ENCODE results near the gene COL26A1.
A peak's percentile ranks its signal among the peaks of the same experiment; 100 is the strongest.

COL26A1 gene

DNA sequence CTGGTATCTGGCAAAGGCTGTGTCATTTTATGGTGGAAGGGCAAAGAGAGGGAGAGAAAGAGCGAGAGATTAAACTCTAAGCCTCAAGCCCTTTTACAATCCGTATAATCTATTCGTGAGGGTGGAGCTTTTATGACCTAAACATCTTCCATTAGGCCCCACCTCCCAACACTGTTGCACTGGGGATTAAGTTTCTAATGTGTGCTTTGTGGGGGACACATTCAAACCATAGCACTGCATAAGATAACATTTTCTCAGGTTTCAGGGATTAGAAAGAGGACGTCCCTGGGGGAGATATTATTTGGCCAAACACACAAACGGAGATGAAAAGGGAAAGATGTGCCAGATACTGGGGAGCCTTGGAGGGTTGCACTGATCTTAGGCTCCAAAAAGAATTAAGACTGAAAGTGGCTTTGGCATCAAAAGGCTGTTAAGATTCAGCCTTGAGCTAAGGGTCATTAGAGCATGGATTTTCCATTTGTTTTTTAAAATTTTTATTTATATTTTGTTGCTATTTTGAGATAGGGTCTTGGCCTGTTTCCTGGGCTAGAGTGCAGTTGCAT lies 19.0 kb downstream of the COL26A1 start:
- Mint-ChIP-seq H3K27ac (no peak overlapping the region), H3K4me3 (no peak overlapping the region), H3K27me3 (peaks cover 1% of the 10 kb centered on the region), H3K9me3 (peaks cover 5% of the 10 kb centered on the region), H3K36me3 (peaks cover 3% of the 10 kb centered on the region), H3K4me1 (peaks cover 3% of the 10 kb centered on the region)
- DNase-seq (ENCODE audit: low spot score in 2 of 2) (no peak), ATAC-seq (ENCODE audit: low read depth) (no peak)

DNA sequence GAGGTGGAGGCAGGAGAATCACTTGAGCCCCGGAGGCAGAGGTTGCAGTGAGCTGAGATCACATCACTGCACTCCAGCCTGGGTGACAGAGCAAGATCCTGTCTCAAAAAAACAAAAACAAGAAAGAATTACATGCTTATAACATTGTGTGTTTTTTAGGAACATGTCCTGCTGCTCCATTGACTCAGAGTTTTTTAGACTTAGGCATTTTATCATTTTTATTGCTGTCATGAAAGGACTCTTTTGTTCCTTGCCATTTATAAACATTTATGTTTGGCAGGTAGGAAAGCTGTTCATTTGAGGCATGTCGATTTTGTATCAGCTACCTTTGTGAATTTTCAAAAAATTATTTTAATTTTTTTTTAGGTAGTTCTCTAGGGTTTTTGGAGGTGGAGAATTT lies 20.3 kb downstream of the COL26A1 start:
- ATAC-seq (ENCODE audit: low read depth) = no peak
- no peak overlapping the region for H3K4me3 Mint-ChIP-seq
- H3K27me3 Mint-ChIP-seq = peaks cover 1% of the 10 kb centered on the region
- peaks cover 5% of the 10 kb centered on the region for H3K9me3 Mint-ChIP-seq
- H3K36me3 Mint-ChIP-seq = peaks cover 3% of the 10 kb centered on the region
- H3K4me1 Mint-ChIP-seq = peaks cover 8% of the 10 kb centered on the region
- no peak for DNase-seq (ENCODE audit: low spot score in 2 of 2)
- no peak overlapping the region for H3K27ac Mint-ChIP-seq

DNA sequence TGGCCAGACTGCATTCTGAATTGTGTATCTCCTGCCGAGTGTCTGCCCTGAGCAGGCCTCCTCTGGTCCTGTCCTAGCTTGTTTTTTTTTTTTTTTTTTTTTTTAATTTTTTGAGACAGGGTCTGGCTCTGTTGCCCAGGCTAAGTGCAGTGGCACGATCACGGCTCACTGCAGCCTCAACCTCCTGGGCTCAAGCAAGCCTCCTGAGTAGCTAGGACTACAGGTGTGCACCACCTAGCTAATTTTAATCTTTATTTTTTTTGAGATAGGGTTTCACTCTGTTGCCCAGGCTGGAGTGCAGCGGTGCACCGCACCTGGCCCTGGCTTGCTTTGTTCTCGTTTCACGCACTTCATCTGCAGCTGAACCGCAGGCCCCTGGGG lies 23.5 kb downstream of the COL26A1 start:
- DNase-seq (ENCODE audit: low spot score in 2 of 2) = no peak
- H3K4me1 Mint-ChIP-seq = peaks cover 19% of the 10 kb centered on the region
- H3K27ac Mint-ChIP-seq = no peak overlapping the region
- no peak overlapping the region for H3K4me3 Mint-ChIP-seq
- ATAC-seq (ENCODE audit: low read depth) = no peak
- H3K36me3 Mint-ChIP-seq = peaks cover 2% of the 10 kb centered on the region
- peaks cover 5% of the 10 kb centered on the region for H3K27me3 Mint-ChIP-seq
- H3K9me3 Mint-ChIP-seq = peaks cover 4% of the 10 kb centered on the region

DNA sequence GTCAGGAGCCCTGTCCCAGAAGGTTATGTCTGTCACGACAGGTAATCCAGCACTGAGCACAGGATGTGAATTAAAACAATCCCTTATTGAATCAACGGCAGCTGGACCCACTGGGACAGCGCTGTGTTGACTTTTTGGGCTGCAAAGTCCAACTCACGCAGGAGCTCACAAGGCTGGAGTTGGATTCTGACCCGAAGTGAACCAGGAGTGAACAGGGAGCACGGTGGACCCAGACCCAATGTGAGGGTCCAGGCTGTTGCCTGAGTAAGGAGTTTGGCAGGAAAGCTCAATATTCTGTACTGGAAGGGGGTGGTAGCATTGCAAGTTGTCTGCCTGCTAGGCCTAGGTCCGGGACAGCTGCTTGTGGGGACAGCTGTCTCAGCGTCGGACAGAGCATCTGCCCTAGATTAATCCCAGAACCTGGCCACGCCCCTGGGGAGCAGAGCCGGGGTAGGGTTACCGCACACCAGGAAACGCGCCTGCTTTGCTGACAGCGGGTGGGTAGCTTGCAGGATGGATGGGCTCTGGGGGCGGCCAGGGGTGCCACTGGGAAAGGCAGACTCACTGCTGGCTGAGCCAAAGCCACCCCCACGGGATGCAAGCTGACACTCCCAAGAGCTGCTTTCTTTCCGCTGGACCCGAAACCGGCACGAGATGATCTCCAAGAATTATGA lies 24.0 kb downstream of the COL26A1 start:
- no peak for DNase-seq (ENCODE audit: low spot score in 2 of 2)
- Mint-ChIP-seq H3K36me3 (no peaks in the 10 kb centered on the region), H3K27ac (no peak overlapping the region), H3K9me3 (no peaks in the 10 kb centered on the region), H3K27me3 (peaks cover 5% of the 10 kb centered on the region), H3K4me1 (peaks cover 21% of the 10 kb centered on the region), H3K4me3 (no peak overlapping the region)
- ATAC-seq (ENCODE audit: low read depth) = no peak

DNA sequence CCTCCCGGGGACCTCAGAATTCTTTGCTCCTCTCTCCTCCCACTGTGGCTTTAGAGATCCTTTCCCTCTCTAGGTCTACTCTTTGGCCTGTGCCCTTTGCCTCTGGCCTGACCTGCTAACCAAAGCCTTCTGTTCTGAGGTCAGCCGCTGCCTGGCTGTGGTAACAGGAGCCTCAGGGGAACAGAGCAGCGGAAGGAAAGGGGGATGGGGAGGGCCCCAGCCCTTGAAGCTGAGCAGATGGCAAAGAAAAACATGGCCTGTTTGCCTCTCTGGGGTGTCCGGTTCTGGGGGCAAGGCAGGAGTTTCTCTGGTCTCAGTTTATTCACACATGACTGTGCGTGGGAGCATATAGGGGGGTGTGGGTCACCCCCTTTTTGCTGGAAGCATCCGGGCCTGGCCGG lies 28.2 kb downstream of the COL26A1 start:
- Mint-ChIP-seq H3K27me3 (peaks cover 7% of the 10 kb centered on the region), H3K4me3 (peak overlapping the region; percentile 59), H3K9me3 (no peaks in the 10 kb centered on the region), H3K4me1 (peaks cover 25% of the 10 kb centered on the region), H3K36me3 (peaks cover 2% of the 10 kb centered on the region), H3K27ac (peak overlapping the region; percentile 11)
- DNase-seq (ENCODE audit: low spot score in 2 of 2) (peak; percentile 32 to 34), ATAC-seq (ENCODE audit: low read depth) (peak; percentile 95)

GRCh38 chr7:101391991-101392390 lies 29.3 kb downstream of the COL26A1 start:
- no peak for DNase-seq (ENCODE audit: low spot score in 2 of 2)

DNA sequence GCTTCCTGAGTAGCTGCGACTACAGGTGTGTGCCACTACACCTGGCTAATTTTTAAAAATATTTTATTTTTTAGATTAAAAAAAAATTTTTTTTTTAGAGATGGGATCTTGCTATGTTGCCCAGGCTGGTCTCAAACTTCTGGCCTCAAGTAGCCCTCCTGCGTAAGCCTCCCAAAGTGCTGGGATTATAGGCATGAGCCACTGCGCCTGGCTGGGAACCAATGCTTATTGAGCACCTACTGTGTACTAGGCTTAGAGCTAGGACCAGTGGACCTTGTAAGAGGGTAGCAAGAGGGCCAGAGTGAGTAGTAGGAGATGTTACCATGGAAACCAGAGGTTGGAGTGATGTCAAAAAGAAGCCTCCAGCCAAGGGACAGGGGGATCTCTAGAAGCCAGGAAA lies 31.2 kb downstream of the COL26A1 start:
- Mint-ChIP-seq H3K4me3 (no peak overlapping the region), H3K27me3 (peaks cover 15% of the 10 kb centered on the region), H3K9me3 (no peaks in the 10 kb centered on the region), H3K27ac (no peak overlapping the region), H3K36me3 (peaks cover 2% of the 10 kb centered on the region), H3K4me1 (peaks cover 14% of the 10 kb centered on the region)
- DNase-seq (ENCODE audit: low spot score in 2 of 2) = no peak
- no peak for ATAC-seq (ENCODE audit: low read depth)

More at GRCh38 chr7:101391991-101392390, 29.3 kb downstream of the COL26A1 start:
- Mint-ChIP-seq H3K27ac (peak overlapping the region; percentile 11), H3K27me3 (peaks cover 13% of the 10 kb centered on the region), H3K9me3 (no peaks in the 10 kb centered on the region), H3K4me1 (peaks cover 18% of the 10 kb centered on the region), H3K36me3 (peaks cover 2% of the 10 kb centered on the region), H3K4me3 (peak overlapping the region; percentile 69)
- ATAC-seq (ENCODE audit: low read depth) = no peak

- Mint-ChIP-seq H3K4me1 (peaks cover 13% of the 10 kb centered on the region), H3K4me3 (no peak overlapping the region), H3K9me3 (no peaks in the 10 kb centered on the region), H3K27ac (no peak overlapping the region), H3K27me3 (peaks cover 16% of the 10 kb centered on the region), H3K36me3 (peaks cover 2% of the 10 kb centered on the region)
- ATAC-seq (ENCODE audit: low read depth) (no peak), DNase-seq (ENCODE audit: low spot score in 2 of 2) (no peak)
Observed at GRCh38 chr7:101395376-101395775, 32.7 kb downstream of the COL26A1 start.

- no peak for DNase-seq (ENCODE audit: low spot score in 2 of 2)
- no peaks in the 10 kb centered on the region for H3K4me1 Mint-ChIP-seq
- H3K36me3 Mint-ChIP-seq = peaks cover 3% of the 10 kb centered on the region
- H3K27ac Mint-ChIP-seq = no peak overlapping the region
- peaks cover 19% of the 10 kb centered on the region for H3K27me3 Mint-ChIP-seq
- H3K9me3 Mint-ChIP-seq = no peaks in the 10 kb centered on the region
- no peak for ATAC-seq (ENCODE audit: low read depth)
- H3K4me3 Mint-ChIP-seq = no peak overlapping the region
Observed at GRCh38 chr7:101397243-101397642, 34.6 kb downstream of the COL26A1 start.

DNA sequence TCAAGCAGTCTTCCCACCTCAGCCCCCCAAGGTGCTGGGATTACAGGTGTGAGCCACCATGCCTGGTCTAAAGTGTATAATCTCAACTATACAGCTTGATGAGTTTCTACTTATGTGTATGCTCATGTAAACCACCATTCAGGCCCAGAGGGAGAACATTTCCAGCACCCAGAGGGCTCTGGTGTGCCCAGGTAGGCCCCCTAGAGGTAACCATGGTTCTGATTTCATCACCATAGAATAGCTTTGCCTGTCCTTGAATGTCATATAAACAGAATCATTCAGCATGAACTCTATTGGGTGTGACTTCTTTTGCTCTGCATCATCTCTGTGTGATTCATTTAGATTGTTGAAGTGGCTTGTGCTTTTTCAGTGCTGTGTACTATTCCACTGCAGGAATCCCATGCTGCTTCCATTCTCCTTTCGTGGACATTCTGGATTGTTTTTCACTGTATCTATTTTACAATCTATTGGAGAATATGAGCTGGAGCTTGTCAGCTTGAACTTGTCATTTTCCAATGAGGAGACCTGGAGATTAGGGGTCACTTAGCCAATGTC lies 35.2 kb downstream of the COL26A1 start:
- DNase-seq (ENCODE audit: low spot score in 2 of 2) (no peak), ATAC-seq (ENCODE audit: low read depth) (no peak)
- H3K36me3 Mint-ChIP-seq = peaks cover 3% of the 10 kb centered on the region
- no peak overlapping the region for H3K27ac Mint-ChIP-seq
- H3K9me3 Mint-ChIP-seq = no peaks in the 10 kb centered on the region
- no peak overlapping the region for H3K4me3 Mint-ChIP-seq
- peaks cover 23% of the 10 kb centered on the region for H3K27me3 Mint-ChIP-seq
- H3K4me1 Mint-ChIP-seq = peaks cover 2% of the 10 kb centered on the region

DNA sequence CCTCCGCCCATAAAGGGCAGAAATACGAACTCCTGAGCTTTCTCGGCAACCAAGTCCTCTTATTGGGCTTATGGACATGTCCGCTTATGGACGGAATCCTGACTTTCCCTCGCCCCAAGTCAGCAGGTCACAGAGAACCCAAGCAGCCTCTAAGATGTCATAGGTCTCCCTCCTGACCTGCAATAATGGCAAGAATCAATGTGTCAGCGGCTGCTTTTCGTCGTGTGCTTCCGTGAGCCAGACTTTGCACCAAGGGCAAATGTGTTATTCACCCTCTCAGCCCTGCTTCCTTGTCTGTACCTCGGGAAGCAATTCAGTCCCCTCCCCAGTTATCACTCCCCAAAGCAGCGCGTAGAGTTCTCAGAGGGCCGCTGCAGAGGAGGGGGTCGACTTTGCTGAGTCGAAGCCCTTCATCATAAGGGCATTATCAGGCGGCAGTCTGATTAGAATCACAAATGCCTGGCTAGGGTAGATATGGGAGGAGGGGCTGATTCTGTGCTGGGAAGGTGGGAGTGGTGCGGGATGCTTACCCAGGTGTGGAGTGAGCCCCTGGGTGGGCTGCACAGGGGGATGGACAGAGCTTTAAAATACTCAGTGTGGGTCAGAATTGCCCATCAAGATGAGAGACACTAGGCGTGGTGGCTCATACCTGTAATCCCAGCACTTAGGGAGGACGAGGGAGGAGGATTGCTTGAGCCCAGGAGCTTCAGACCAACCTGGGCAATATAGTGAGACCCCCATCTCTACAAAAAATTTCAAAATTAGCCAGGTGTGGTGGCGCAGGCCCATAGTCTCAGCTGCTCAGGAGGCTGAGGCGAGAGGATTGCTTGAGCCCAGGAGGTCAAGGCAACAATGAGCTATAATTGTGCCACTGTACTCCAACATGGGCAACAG lies 36.0 kb downstream of the COL26A1 start:
- ATAC-seq (ENCODE audit: low read depth) (no peak), DNase-seq (ENCODE audit: low spot score in 2 of 2) (no peak)
- no peak overlapping the region for H3K4me3 Mint-ChIP-seq
- peaks cover 25% of the 10 kb centered on the region for H3K27me3 Mint-ChIP-seq
- H3K27ac Mint-ChIP-seq = no peak overlapping the region
- H3K4me1 Mint-ChIP-seq = peaks cover 2% of the 10 kb centered on the region
- no peaks in the 10 kb centered on the region for H3K9me3 Mint-ChIP-seq
- peaks cover 3% of the 10 kb centered on the region for H3K36me3 Mint-ChIP-seq

DNA sequence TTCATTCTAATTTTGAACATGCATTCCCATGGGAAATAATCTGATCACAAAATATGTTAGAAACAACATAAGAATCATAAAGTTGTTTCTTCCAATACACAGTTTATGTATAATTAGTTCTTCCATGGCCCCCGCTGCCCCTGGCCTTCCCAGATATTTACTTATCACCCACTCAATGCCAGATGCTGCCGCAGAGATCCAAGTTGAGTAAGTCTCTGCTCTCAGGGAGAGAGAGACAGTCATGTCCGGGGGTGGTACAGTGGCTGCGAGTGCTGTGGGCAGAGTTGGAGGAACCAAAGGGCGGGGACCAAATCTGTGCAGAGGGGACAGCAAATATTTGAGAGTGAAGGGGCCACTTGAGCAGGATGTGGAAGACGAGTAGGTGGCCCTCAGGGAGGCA lies 37.1 kb downstream of the COL26A1 start:
- ATAC-seq (ENCODE audit: low read depth) = no peak
- Mint-ChIP-seq H3K27me3 (peaks cover 25% of the 10 kb centered on the region), H3K36me3 (peaks cover 3% of the 10 kb centered on the region), H3K4me3 (no peak overlapping the region), H3K9me3 (no peaks in the 10 kb centered on the region), H3K27ac (no peak overlapping the region), H3K4me1 (peaks cover 2% of the 10 kb centered on the region)
- DNase-seq (ENCODE audit: low spot score in 2 of 2) = no peak

GRCh38 chr7:101400751-101401150 lies 38.1 kb downstream of the COL26A1 start:
- no peak for ATAC-seq (ENCODE audit: low read depth)
- no peak overlapping the region for H3K27ac Mint-ChIP-seq
- peaks cover 28% of the 10 kb centered on the region for H3K27me3 Mint-ChIP-seq
- H3K4me3 Mint-ChIP-seq = no peak overlapping the region
- peaks cover 2% of the 10 kb centered on the region for H3K4me1 Mint-ChIP-seq
- DNase-seq (ENCODE audit: low spot score in 2 of 2) = no peak
- peaks cover 3% of the 10 kb centered on the region for H3K36me3 Mint-ChIP-seq
- no peaks in the 10 kb centered on the region for H3K9me3 Mint-ChIP-seq

Measured in memory B cell (primary cell).